HepG2 (cell line): ENCODE measurements around the gene ACSF3. TPM values are rescaled to one million over a fixed set of nuclear protein-coding genes. Genes with fewer than 3 reads are reported as not detected.

Experiments
- ATAC-seq: fragments of 200-7000 bp; cut with Tn5 transposase; 3 replicates; pipeline ENCODE4 v1.9.1; 2020; ENCODE audit warnings: mild to moderate bottlenecking, moderate library complexity
- BruUV-seq: library from RNA; stranded (reverse); fragments of 400-500 nt; replicated peaks from 2 replicates; lab custom pipeline; 2021; lab: Mats Ljungman, UMichigan
- CTCF ChIA-PET: fragments of 300-600 bp; formaldehyde crosslinking; extraction: SDS; loops from one replicate; lab custom pipeline; 2021; ENCODE audit warnings: low total read pairs, inconsistent platforms, low intra/inter-chr PET ratio; lab: Yijun Ruan, JAX
- POLR2A ChIA-PET: fragments of 350-600 bp; sonication (Branson Sonifier 250); formaldehyde crosslinking; loops from one replicate; lab custom pipeline; 2020; ENCODE audit warnings: antibody characterized with exemption, inconsistent platforms; lab: Yijun Ruan, JAX
- DNase-seq: peaks from one replicate; pipeline ENCODE4 v3.0.0-alpha.2; 2015; ENCODE audit warnings: low spot score
- FAIRE-seq: peaks from 3 replicates; lab custom pipeline; 2011; peaks lifted over from hg19 to GRCh38; lab: Jason Lieb, UNC
- H2AFZ ChIP-seq: one replicate; pipeline ENCODE4 v1.6.1; 2011; ENCODE audit warnings: low read length, inconsistent platforms
- H3K27ac ChIP-seq: fragments of 300-600 bp; 3 replicates; pipeline ENCODE4 v1.8.0; 2011; ENCODE audit warnings: mixed run types, mild to moderate bottlenecking, mixed read lengths, low read length, inconsistent platforms; ENCODE audit not compliant: insufficient read depth; ENCODE audit errors: extremely low read length
- H3K27me3 ChIP-seq, 2 experiments: fragments of 200-600 bp in 1 of 2; 2 replicates in 1 of 2; 3 replicates in 1 of 2; pipeline versions ENCODE4 v1.6.0 to v1.8.0; 2011; ENCODE audit warnings: low read length in 2 of 2, mild to moderate bottlenecking in 2 of 2, moderate library complexity in 2 of 2, inconsistent platforms in 1 of 2; ENCODE audit not compliant: insufficient read depth in 2 of 2, control insufficient read depth in 1 of 2
- H3K36me3 ChIP-seq, 2 experiments: fragments of 200-600 bp in 1 of 2; replicated peaks in 1 of 2; 2 replicates in 1 of 2; 3 replicates in 1 of 2; pipeline versions ENCODE4 v1.5.1 to v1.8.0; 2011; ENCODE audit warnings: low read length in 2 of 2, inconsistent platforms in 1 of 2; ENCODE audit not compliant: insufficient read depth in 2 of 2, control insufficient read depth in 1 of 2
- H3K4me1 ChIP-seq: 2 replicates; pipeline ENCODE4 v1.5.1; 2012; ENCODE audit warnings: low read length, inconsistent platforms; ENCODE audit not compliant: insufficient read depth
- H3K4me2 ChIP-seq: 2 replicates; pipeline ENCODE4 v1.6.0; 2011; ENCODE audit warnings: low read depth, low read length, inconsistent platforms
- H3K4me3 ChIP-seq, 3 experiments: fragments of 200-600 bp in 1 of 3; sonication (generic), shearing (Covaris generic) in 1 of 3; replicated peaks in 1 of 3; 2 replicates each; pipeline ENCODE4 v1.5.1; 2011 to 2016; ENCODE audit warnings: low read length in 3 of 3, inconsistent platforms in 2 of 3, low read depth in 2 of 3, mild to moderate bottlenecking in 2 of 3, control low read depth in 1 of 3, mixed read lengths in 1 of 3; ENCODE audit not compliant: insufficient read depth in 1 of 3
- H3K79me2 ChIP-seq: one replicate; pipeline ENCODE4 v1.6.1; 2011; ENCODE audit warnings: low read length, inconsistent platforms; ENCODE audit not compliant: insufficient read depth
- H3K9ac ChIP-seq: 2 replicates; pipeline ENCODE4 v1.6.0; 2011; ENCODE audit warnings: mild to moderate bottlenecking, low read depth, low read length, inconsistent platforms; ENCODE audit not compliant: insufficient read depth
- H3K9me3 ChIP-seq: 2 replicates; pipeline ENCODE4 v1.5.1; 2012; ENCODE audit warnings: mild to moderate bottlenecking, low read length
- H4K20me1 ChIP-seq: 2 replicates; pipeline ENCODE4 v1.6.0; 2011; ENCODE audit warnings: inconsistent platforms, mild to moderate bottlenecking, low read length, moderate library complexity; ENCODE audit not compliant: insufficient read depth
- ARID4A ChIP-seq: sonication (generic); formaldehyde crosslinking; IDR thresholded peaks from 2 replicates; pipeline ENCODE4 v1.5.0; 2020; ENCODE audit warnings: mild to moderate bottlenecking, missing genetic modification reagents, borderline replicate concordance
- BCLAF1 ChIP-seq: fragments of 450-650 bp; IDR thresholded peaks from 2 replicates; pipeline ENCODE4 v1.6.1; 2017; ENCODE audit warnings: mild to moderate bottlenecking
- FOXK1 ChIP-seq: sonication (generic); formaldehyde crosslinking; IDR thresholded peaks from 2 replicates; pipeline ENCODE4 v1.4.0; 2020; ENCODE audit warnings: low read depth, missing genetic modification reagents, borderline replicate concordance
- SAP130 ChIP-seq: IDR thresholded peaks from 2 replicates; pipeline ENCODE4 v1.6.1; 2016; ENCODE audit warnings: low read depth
- UBTF ChIP-seq: sonication (generic); formaldehyde crosslinking; IDR thresholded peaks from 2 replicates; pipeline ENCODE4 v1.4.0; 2020; ENCODE audit warnings: mild to moderate bottlenecking, missing genetic modification reagents
- ZBTB43 ChIP-seq: sonication (generic); formaldehyde crosslinking; conservative IDR thresholded peaks from 2 replicates; pipeline ENCODE4 v1.4.0; 2020; ENCODE audit warnings: missing genetic modification reagents
- ZNF160 ChIP-seq: sonication (generic); formaldehyde crosslinking; IDR thresholded peaks from 2 replicates; pipeline ENCODE4 v1.8.0; 2022; ENCODE audit warnings: mild to moderate bottlenecking, inconsistent platforms, missing genetic modification reagents
- ZNF24 ChIP-seq: fragments of 450-650 bp; IDR thresholded peaks from 2 replicates; pipeline ENCODE4 v1.6.1; 2017; ENCODE audit warnings: antibody characterized with exemption, mild to moderate bottlenecking
- WGBS: methylation state at CpG from one replicate; pipeline ENCODE4 v1.1.6; 2017; ENCODE audit warnings: low lambda C conversion rate; 5-methylcytosine and 5-hydroxymethylcytosine counted together
- in situ Hi-C: cut with HindIII; loops from 2 replicates; pipeline ENCODE4 v1.10.0; 2017; ENCODE audit warnings: low pct_unique_long_range_greater_than_20kb; ENCODE audit not compliant: extremely low pct_ligation_motif_present
- intact Hi-C: fragments of 100-400 bp; cut with micrococcal nuclease; formaldehyde crosslinking; loops from one replicate; pipeline ENCODE4 v1.10.0; 2022; ENCODE audit not compliant: unreplicated experiment
- polyA plus RNA-seq, 8 experiments: library from polyadenylated mRNA; depleted of rRNA in 3 of 8; stranded (reverse) in 7 of 8; unstranded in 1 of 8; fragments of >200 nt; fragmentation: Illumina TruSeq in 4 of 8; extraction: Trizol in 4 of 8; gene quantifications; 2 replicates each; pipeline versions ENCODE4 v1.2.1 to v1.2.3, GENCODE V29; 2011 to 2016; ENCODE audit warnings: low read depth in 4 of 8, missing spikeins in 1 of 8, mixed read lengths in 1 of 8; ENCODE audit not compliant: insufficient read depth in 1 of 8
- total RNA-seq, 5 experiments: library from RNA; depleted of rRNA; stranded (reverse); fragments of >200 nt; fragmentation: Illumina TruSeq; extraction: Trizol; gene quantifications; 2 replicates each; pipeline ENCODE4 v1.2.3, GENCODE V29; 2016; ENCODE audit warnings: low read depth in 1 of 5

The ACSF3 gene
- total and polyA plus RNA-seq, 2 of the 13 experiments (the other 11 are each of a cell fraction or from before 2014, with no cell fraction given) = 14.9 to 30.6 TPM

- no peak for DNase-seq
- 2% methylated on average over 5 of the region's 11 CpGs for WGBS
- Histone ChIP-seq H4K20me1 (peaks cover 17% of the 10 kb centered on the region), H3K79me2 (no peaks in the 10 kb centered on the region), H3K9ac (no peak overlapping the region), H3K4me1 (peaks cover 52% of the 10 kb centered on the region), H3K27me3 (peaks cover 67 to 94% of the 10 kb centered on the region in 2 experiments), H3K4me2 (no peak overlapping the region), H3K9me3 (no peaks in the 10 kb centered on the region), H3K27ac (no peak overlapping the region), H3K4me3 (no peak overlapping the region), H3K36me3 (no peaks in the 10 kb centered on the region), H2AFZ (no peak overlapping the region)
- ChIA-PET POLR2A (interaction anchor here (1.6 to 2.3 kb wide), 2 partner anchors 11 to 27 kb away, joined by 5 to 9 read pairs; partner anchors contain the start of gene SLC22A31), CTCF (no interaction called here)
- FAIRE-seq = no peak
- intact Hi-C loops (loop anchor here (1.0 to 5.0 kb wide), 2 partner anchors 14 to 44 kb away; partner anchors contain the start of gene ZNF778), in situ Hi-C loops (no loop called here)
- no peak for ATAC-seq
- BruUV-seq = no TSS peak
- TF ChIP-seq UBTF (CRISPR knock-in tag) (no peak), BCLAF1 (no peak), SAP130 (CRISPR knock-in tag) (no peak), ZNF24 (no peak), ARID4A (CRISPR knock-in tag) (no peak), FOXK1 (CRISPR knock-in tag) (no peak), ZNF160 (CRISPR knock-in tag) (no peak), ZBTB43 (CRISPR knock-in tag) (no peak)
These were observed 79.7 kb downstream of the ACSF3 start for GRCh38 chr16:89173174-89173921.
